ENCODE data around the gene WWOX.

GRCh38 chr16:78647491-78647890 lies 548.0 kb downstream of the WWOX start:
- no peak for TF ChIP-seq CTCF (CRISPR knock-in tag; IDR thresholded peaks at IDR 0.05)
- no peak for TF ChIP-seq GRHL1 (CRISPR knock-in tag; conservative IDR thresholded peaks at IDR 0.05)
- no peak for TF ChIP-seq U2AF2 (IDR thresholded peaks at IDR 0.05; ENCODE audit: low read depth, low read length)
- TF ChIP-seq ZNF276 (CRISPR knock-in tag; IDR thresholded peaks at IDR 0.05; ENCODE audit: low read depth): no peak
- TF ChIP-seq XBP1 (CRISPR knock-in tag; IDR thresholded peaks at IDR 0.05): no peak
- no peak for TF ChIP-seq ZNF235 (CRISPR knock-in tag; IDR thresholded peaks at IDR 0.05; ENCODE audit: borderline replicate concordance)
- no peak for TF ChIP-seq RBAK (CRISPR knock-in tag; IDR thresholded peaks at IDR 0.05)
- no peak for TF ChIP-seq ATF2 (CRISPR knock-in tag; IDR thresholded peaks at IDR 0.05)
